Right forelimb (tissue), 1 donor: ENCODE results near the gene GRIN1.

ENCODE experiments used
- DNase-seq: peaks from one replicate; pipeline ENCODE4 v3.0.0-alpha.2; 2018

The GRIN1 gene

GRCh38 chr9:137166380-137167229 lies 27.7 kb downstream of the GRIN1 start:
- DNase-seq = no peak

DNA sequence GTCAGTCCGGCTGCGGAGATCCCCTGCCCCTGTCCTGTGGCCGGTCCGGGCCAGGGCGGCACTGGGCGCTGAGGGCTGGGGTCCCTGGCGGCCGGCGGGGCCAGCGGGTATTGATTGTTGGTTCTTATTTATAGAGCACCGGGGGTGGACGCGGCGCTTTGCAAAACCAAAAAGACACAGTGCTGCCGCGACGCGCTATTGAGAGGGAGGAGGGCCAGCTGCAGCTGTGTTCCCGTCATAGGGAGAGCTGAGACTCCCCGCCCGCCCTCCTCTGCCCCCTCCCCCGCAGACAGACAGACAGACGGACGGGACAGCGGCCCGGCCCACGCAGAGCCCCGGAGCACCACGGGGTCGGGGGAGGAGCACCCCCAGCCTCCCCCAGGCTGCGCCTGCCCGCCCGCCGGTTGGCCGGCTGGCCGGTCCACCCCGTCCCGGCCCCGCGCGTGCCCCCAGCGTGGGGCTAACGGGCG lies 28.4 kb downstream of the GRIN1 start:
- no peak for DNase-seq

DNA sequence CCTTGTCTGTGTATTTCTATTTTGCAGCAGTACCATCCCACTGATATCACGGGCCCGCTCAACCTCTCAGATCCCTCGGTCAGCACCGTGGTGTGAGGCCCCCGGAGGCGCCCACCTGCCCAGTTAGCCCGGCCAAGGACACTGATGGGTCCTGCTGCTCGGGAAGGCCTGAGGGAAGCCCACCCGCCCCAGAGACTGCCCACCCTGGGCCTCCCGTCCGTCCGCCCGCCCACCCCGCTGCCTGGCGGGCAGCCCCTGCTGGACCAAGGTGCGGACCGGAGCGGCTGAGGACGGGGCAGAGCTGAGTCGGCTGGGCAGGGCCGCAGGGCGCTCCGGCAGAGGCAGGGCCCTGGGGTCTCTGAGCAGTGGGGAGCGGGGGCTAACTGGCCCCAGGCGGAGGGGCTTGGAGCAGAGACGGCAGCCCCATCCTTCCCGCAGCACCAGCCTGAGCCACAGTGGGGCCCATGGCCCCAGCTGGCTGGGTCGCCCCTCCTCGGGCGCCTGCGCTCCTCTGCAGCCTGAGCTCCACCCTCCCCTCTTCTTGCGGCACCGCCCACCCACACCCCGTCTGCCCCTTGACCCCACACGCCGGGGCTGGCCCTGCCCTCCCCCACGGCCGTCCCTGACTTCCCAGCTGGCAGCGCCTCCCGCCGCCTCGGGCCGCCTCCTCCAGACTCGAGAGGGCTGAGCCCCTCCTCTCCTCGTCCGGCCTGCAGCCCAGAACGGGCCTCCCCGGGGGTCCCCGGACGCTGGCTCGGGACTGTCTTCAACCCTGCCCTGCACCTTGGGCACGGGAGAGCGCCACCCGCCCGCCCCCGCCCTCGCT lies 29.0 kb downstream of the GRIN1 start:
- no peak for DNase-seq

- DNase-seq = no peak
Observed at GRCh38 chr9:137168573-137168903, 29.6 kb downstream of the GRIN1 start.

- DNase-seq = no peak
Observed at GRCh38 chr9:137168904-137169856, 30.2 kb downstream of the GRIN1 start.

GRCh38 chr9:137169896-137170358 lies 31.0 kb downstream of the GRIN1 start, which contains the start of gene LRRC26:
Gene LRRC26, minus strand, starts transcription at chr9:137170051. Its CDS starts 108 bp downstream, at chr9:137169943.
- no peak for DNase-seq

DNA sequence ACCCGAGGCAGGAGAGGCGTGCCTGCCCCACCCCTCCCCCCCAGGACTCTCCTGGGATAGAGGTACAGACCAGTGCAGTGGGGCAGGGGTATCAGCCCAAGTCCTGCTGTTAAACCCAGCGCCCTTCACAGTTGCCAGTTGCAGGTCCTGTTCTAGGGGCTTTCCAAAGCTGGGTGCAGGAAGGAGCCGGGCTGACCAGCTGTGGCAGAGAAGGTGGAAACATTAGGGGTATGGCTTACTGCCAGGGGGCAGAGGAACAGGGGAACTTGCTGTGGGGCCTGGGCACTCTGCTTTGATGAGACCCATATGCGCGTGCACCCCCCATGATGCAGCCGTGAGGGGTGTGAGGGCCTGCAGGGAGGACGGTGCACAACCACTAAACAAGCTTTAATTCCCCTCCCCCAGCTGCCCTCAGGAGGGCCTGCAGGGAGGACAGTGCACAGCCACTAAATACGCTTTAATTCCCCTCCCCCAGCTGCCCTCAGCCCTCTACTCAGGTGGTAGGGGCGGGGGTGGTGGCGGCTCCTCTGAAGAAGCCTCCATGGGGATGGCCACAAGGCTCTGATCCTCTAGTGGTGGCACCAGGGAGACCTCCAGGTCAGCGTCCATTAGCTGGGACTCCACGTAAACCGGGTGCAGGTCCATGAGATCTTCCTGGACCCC lies 31.7 kb downstream of the GRIN1 start:
- no peak for DNase-seq

DNA sequence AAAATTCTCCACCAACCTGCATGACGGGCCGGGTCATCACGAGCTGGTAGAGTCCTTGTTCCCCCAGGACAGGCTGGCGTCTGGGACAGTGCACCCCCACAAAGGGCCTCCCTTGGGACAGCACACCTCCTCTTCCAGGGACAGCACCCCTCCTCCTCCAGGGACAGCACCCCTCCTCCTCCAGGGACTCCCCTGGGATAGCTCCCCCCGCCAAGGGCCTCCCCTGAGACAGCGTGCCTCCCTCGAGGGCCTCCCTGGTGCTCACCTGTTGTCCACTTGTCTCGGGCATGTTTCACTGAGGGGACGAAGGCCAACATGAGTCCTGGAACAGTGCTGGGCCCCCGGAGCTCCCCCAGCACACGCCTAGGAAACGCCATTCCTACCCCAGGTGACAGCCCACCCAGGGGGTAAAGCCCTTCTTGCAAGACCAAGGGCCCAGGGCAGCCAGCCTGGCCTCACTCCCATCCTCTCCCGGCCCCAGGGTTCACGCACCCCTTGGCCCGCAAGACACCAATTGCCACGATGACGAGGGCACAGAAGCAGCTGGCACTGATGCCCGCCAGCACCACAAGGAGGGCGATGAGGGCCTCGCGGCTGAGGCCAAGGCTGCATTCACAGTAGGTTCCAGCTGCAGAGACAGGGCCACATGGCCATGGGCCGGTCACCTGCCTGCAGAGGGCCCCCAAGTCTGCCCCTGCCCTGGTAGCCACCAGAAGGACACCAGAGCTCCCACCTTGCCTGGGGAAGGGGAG lies 32.4 kb downstream of the GRIN1 start:
- DNase-seq = no peak

- no peak for DNase-seq
Observed at GRCh38 chr9:137172901-137173795, 34.2 kb downstream of the GRIN1 start.

DNA sequence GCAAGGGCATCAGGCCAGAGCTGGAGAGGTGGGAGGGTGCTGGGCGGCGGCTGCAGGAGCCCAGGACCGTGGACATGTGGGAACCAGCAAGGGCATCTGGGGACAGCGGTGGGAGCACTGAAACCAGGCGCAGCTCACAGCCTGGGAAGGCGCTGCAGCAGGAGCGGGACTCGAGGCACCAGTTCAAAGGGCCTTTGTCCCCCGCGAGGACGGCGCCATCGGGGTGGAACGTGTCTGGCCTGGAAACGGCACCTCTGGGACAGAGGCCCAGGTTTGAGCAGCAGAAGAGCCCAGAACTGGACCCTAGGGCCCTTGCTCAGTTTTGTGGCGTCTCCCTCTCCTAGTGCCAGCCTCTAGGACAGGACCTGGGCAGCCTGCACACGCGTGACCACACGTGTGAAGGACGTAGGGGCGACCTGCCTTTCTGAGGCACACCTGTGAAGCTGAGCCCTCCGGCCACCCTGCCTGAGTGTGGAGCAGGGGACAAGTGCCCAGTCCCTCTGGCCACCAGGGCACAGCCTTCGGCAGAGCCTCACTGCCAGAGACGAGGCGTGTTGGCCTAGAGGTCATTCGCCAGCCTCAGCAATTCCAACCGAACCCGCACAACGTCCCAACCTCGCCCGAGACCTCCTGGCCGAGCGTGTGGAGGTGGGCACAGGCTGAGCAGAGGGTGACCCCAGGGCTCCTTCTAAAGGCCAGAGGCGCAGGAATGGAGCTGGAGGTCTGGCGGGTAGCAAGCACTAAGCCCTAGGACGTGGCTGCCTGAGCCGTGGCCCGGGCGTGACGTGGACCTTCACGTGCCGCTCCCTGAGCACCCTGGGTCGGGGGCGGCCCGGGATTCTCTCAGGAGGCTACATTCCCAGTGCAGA lies 35.1 kb downstream of the GRIN1 start:
- no peak for DNase-seq

DNA sequence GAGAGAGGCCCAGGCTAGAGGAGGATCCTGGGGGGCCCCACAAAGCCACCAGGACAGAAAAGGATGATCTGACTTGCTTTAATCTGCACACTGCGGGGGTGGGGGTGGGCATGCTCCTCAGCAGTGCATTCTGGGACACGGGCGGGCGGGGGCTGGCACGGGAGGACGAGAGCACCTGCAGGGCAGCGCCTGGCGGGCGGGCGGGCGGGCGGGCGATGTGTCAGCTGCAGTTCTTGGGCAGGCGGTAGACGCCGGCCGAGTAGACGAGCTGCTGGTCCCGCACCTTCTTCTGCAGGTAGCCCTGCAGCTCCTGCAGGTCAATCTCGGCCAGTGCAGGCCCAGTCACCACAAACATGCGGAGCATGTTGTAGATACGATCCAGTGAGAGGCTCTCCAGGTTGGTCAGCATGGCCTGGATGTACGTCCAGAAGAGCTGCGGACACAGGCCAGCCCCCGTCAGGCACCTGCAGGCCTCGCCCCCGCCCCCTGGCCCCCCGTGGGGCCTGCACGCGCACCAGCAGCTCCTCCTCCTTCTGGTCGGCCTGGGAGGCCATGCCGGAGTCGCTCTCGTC lies 35.9 kb downstream of the GRIN1 start:
- DNase-seq = no peak

DNA sequence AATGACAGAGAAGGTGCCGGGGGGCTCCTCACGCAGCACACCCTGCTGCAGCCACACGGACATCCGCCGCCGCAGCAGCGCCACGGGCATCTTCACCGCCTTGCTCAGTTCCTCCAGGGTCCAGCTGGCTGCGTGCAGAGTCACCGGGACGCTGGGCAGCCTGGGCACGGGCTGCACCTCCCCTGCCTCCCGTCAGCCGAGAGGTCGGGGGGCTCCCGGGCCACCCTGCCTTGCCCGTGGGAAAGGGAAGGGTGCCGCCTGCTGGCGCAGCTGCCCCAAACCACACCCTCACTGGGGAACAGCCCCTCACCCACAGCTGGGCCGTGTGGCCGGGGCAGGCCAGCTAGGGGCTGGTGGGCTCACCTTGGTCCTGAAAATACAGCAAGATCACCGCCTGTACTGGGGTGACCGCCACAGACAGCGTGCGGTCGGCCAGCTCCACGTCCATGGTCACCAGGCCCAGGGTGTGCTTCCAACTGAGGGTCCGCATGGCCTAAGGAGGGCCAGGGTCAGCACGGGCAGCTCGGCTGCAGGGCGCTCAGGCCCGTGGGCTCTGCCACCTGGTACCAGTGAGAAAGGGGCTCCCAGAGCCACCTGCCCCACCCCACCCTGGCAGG lies 36.5 kb downstream of the GRIN1 start:
- DNase-seq = no peak

GRCh38 chr9:137176302-137177182 lies 37.6 kb downstream of the GRIN1 start:
- no peak for DNase-seq

GRCh38 chr9:137178201-137178938 lies 39.4 kb downstream of the GRIN1 start:
- DNase-seq = no peak

DNA sequence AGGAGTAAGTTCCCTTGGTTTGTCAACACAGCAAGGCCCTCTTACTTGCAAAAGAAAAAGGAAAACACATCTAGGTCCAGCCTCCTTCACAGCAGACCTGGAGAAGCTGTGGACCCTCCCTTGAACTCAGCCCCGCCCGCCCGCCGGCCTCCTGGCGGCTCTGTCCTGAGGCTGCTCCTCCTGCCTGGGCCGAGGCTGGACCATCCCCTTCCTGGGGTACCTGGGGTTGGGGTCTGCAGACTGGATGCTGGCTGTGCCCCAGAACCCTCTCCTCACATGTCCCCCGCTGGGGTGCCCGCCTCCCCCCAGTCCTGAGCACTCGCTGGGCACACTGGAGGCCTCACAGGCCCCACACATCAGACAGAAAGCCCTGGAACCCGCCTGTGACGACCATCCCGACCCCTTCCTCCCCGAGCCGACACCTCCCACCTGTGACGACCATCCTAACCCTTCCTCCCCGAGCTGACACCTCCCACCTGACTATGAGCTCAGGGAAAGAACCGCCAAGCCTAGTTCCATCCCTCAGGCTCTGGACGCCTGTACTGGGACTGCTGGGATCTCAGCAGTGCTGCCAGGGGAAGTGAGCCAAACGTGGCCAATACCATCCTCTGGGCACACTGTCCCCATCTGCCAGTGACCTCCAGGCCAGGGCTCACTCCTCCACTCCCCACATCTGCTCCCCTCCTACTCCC lies 40.1 kb downstream of the GRIN1 start:
- no peak for DNase-seq

DNA sequence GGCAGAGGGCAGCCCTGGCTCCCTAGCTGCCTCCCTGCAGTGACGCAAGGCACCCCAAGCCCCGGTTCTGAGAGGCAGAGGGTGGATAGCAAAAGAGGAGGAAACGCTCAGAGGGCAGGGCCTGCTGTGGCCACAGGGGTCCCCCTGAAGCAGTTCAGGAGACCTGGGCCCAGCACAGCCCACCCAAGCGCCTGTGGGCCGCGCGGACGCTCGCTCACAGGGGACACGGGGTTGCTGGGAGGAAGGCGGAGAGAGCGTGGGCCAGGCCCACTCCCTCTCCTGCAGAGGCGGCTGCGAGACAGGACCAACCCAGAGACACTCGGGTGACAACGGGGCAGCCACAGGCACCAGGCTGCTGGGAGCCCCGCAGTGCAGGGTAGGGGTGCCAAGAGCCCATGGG lies 40.8 kb downstream of the GRIN1 start:
- DNase-seq = no peak
